HepG2 (cell line): ENCODE data around the gene AKR1C4. TPM values are rescaled to one million over a fixed set of nuclear protein-coding genes. Genes with fewer than 3 reads are reported as not detected.

Experiments
- ATAC-seq: fragments of 200-7000 bp; cut with Tn5 transposase; 3 replicates; pipeline ENCODE4 v1.9.1; 2020; ENCODE audit warnings: mild to moderate bottlenecking, moderate library complexity
- BruUV-seq: library from RNA; stranded (reverse); fragments of 400-500 nt; replicated peaks from 2 replicates; lab custom pipeline; 2021; lab: Mats Ljungman, UMichigan
- CTCF ChIA-PET: fragments of 300-600 bp; formaldehyde crosslinking; extraction: SDS; loops from one replicate; lab custom pipeline; 2021; ENCODE audit warnings: low total read pairs, inconsistent platforms, low intra/inter-chr PET ratio; lab: Yijun Ruan, JAX
- POLR2A ChIA-PET: fragments of 350-600 bp; sonication (Branson Sonifier 250); formaldehyde crosslinking; loops from one replicate; lab custom pipeline; 2020; ENCODE audit warnings: antibody characterized with exemption, inconsistent platforms; lab: Yijun Ruan, JAX
- DNase-seq: peaks from one replicate; pipeline ENCODE4 v3.0.0-alpha.2; 2015; ENCODE audit warnings: low spot score
- FAIRE-seq: peaks from 3 replicates; lab custom pipeline; 2011; peaks lifted over from hg19 to GRCh38; lab: Jason Lieb, UNC
- H2AFZ ChIP-seq: one replicate; pipeline ENCODE4 v1.6.1; 2011; ENCODE audit warnings: low read length, inconsistent platforms
- H3K27ac ChIP-seq: fragments of 300-600 bp; 3 replicates; pipeline ENCODE4 v1.8.0; 2011; ENCODE audit warnings: mixed run types, mild to moderate bottlenecking, mixed read lengths, low read length, inconsistent platforms; ENCODE audit not compliant: insufficient read depth; ENCODE audit errors: extremely low read length
- H3K27me3 ChIP-seq, 2 experiments: fragments of 200-600 bp in 1 of 2; 2 replicates in 1 of 2; 3 replicates in 1 of 2; pipeline versions ENCODE4 v1.6.0 to v1.8.0; 2011; ENCODE audit warnings: low read length in 2 of 2, mild to moderate bottlenecking in 2 of 2, moderate library complexity in 2 of 2, inconsistent platforms in 1 of 2; ENCODE audit not compliant: insufficient read depth in 2 of 2, control insufficient read depth in 1 of 2
- H3K36me3 ChIP-seq, 2 experiments: fragments of 200-600 bp in 1 of 2; replicated peaks in 1 of 2; 2 replicates in 1 of 2; 3 replicates in 1 of 2; pipeline versions ENCODE4 v1.5.1 to v1.8.0; 2011; ENCODE audit warnings: low read length in 2 of 2, inconsistent platforms in 1 of 2; ENCODE audit not compliant: insufficient read depth in 2 of 2, control insufficient read depth in 1 of 2
- H3K4me1 ChIP-seq: 2 replicates; pipeline ENCODE4 v1.5.1; 2012; ENCODE audit warnings: low read length, inconsistent platforms; ENCODE audit not compliant: insufficient read depth
- H3K4me2 ChIP-seq: 2 replicates; pipeline ENCODE4 v1.6.0; 2011; ENCODE audit warnings: low read depth, low read length, inconsistent platforms
- H3K4me3 ChIP-seq, 3 experiments: fragments of 200-600 bp in 1 of 3; sonication (generic), shearing (Covaris generic) in 1 of 3; replicated peaks in 1 of 3; 2 replicates each; pipeline ENCODE4 v1.5.1; 2011 to 2016; ENCODE audit warnings: low read length in 3 of 3, inconsistent platforms in 2 of 3, low read depth in 2 of 3, mild to moderate bottlenecking in 2 of 3, control low read depth in 1 of 3, mixed read lengths in 1 of 3; ENCODE audit not compliant: insufficient read depth in 1 of 3
- H3K79me2 ChIP-seq: one replicate; pipeline ENCODE4 v1.6.1; 2011; ENCODE audit warnings: low read length, inconsistent platforms; ENCODE audit not compliant: insufficient read depth
- H3K9ac ChIP-seq: 2 replicates; pipeline ENCODE4 v1.6.0; 2011; ENCODE audit warnings: mild to moderate bottlenecking, low read depth, low read length, inconsistent platforms; ENCODE audit not compliant: insufficient read depth
- H3K9me3 ChIP-seq: 2 replicates; pipeline ENCODE4 v1.5.1; 2012; ENCODE audit warnings: mild to moderate bottlenecking, low read length
- H4K20me1 ChIP-seq: 2 replicates; pipeline ENCODE4 v1.6.0; 2011; ENCODE audit warnings: inconsistent platforms, mild to moderate bottlenecking, low read length, moderate library complexity; ENCODE audit not compliant: insufficient read depth
- BORCS8-MEF2B ChIP-seq: sonication (generic); formaldehyde crosslinking; IDR thresholded peaks from 2 replicates; pipeline ENCODE4 v1.8.0; 2022; ENCODE audit warnings: mild to moderate bottlenecking, missing genetic modification reagents
- CENPX ChIP-seq: sonication (generic); formaldehyde crosslinking; IDR thresholded peaks from 2 replicates; pipeline ENCODE4 v1.9.0; 2021; ENCODE audit warnings: mild to moderate bottlenecking, missing genetic modification reagents, moderate library complexity
- CHD4 ChIP-seq: fragments of 200-600 bp; sonication (generic); IDR thresholded peaks from 2 replicates; pipeline ENCODE4 v1.7.0; 2017; ENCODE audit warnings: mild to moderate bottlenecking, low read length, borderline replicate concordance
- FOXA3 ChIP-seq: IDR thresholded peaks from 2 replicates; pipeline ENCODE4 v1.6.1; 2016; ENCODE audit warnings: missing genetic modification reagents, missing compliant biosample characterization
- NFATC3 ChIP-seq: sonication (generic); formaldehyde crosslinking; IDR thresholded peaks from 2 replicates; pipeline ENCODE4 v1.5.1; 2020; ENCODE audit warnings: mild to moderate bottlenecking, missing genetic modification reagents
- NFE2 ChIP-seq: sonication (generic); formaldehyde crosslinking; IDR thresholded peaks from 2 replicates; pipeline ENCODE4 v1.4.0; 2020; ENCODE audit warnings: missing genetic modification reagents
- NFKBIZ ChIP-seq: IDR thresholded peaks from 2 replicates; pipeline ENCODE4 v1.6.1; 2018; ENCODE audit warnings: missing genetic modification reagents, missing compliant biosample characterization
- NFYB ChIP-seq: sonication (generic); formaldehyde crosslinking; IDR thresholded peaks from 2 replicates; pipeline ENCODE4 v1.4.0; 2020; ENCODE audit warnings: missing genetic modification reagents
- RFX1 ChIP-seq: fragments of 450-650 bp; IDR thresholded peaks from 2 replicates; pipeline ENCODE4 v1.6.1; 2017
- RFX3 ChIP-seq: IDR thresholded peaks from 2 replicates; pipeline ENCODE4 v1.6.1; 2016; ENCODE audit warnings: missing biosample characterization, missing genetic modification reagents
- RORA ChIP-seq: sonication (generic); formaldehyde crosslinking; IDR thresholded peaks from 2 replicates; pipeline ENCODE4 v1.5.0; 2020; ENCODE audit warnings: mild to moderate bottlenecking, missing genetic modification reagents, moderate library complexity
- RXRA ChIP-seq: sonication (generic); formaldehyde crosslinking; IDR thresholded peaks from 2 replicates; pipeline ENCODE4 v1.5.1; 2020; ENCODE audit warnings: missing genetic modification reagents
- TCF7L2 ChIP-seq: IDR thresholded peaks from 2 replicates; pipeline ENCODE4 v1.6.1; 2011; ENCODE audit warnings: mild to moderate bottlenecking, low read depth, low read length, moderate library complexity
- ZFP82 ChIP-seq: sonication (generic); formaldehyde crosslinking; IDR thresholded peaks from 2 replicates; pipeline ENCODE4 v1.5.1; 2020; ENCODE audit warnings: mild to moderate bottlenecking, missing genetic modification reagents, borderline replicate concordance
- ZNF446 ChIP-seq: sonication (generic); formaldehyde crosslinking; IDR thresholded peaks from 2 replicates; pipeline ENCODE4 v1.5.0; 2020; ENCODE audit warnings: mild to moderate bottlenecking, missing genetic modification reagents
- ZNF451 ChIP-seq: sonication (generic); formaldehyde crosslinking; IDR thresholded peaks from 2 replicates; pipeline ENCODE4 v1.5.0; 2020; ENCODE audit warnings: mild to moderate bottlenecking, missing genetic modification reagents
- ZNF616 ChIP-seq: sonication (generic); formaldehyde crosslinking; IDR thresholded peaks from 2 replicates; pipeline ENCODE4 v1.5.0; 2020; ENCODE audit warnings: low read depth, mild to moderate bottlenecking, missing genetic modification reagents
- ZNF672 ChIP-seq: sonication (generic); formaldehyde crosslinking; IDR thresholded peaks from 2 replicates; pipeline ENCODE4 v1.8.1; 2022; ENCODE audit warnings: missing genetic modification reagents
- ZNF839 ChIP-seq: sonication (generic); formaldehyde crosslinking; IDR thresholded peaks from 2 replicates; pipeline ENCODE4 v1.4.0; 2020; ENCODE audit warnings: missing genetic modification reagents, mild to moderate bottlenecking, borderline replicate concordance
- WGBS: methylation state at CpG from one replicate; pipeline ENCODE4 v1.1.6; 2017; ENCODE audit warnings: low lambda C conversion rate; 5-methylcytosine and 5-hydroxymethylcytosine counted together
- in situ Hi-C: cut with HindIII; loops from 2 replicates; pipeline ENCODE4 v1.10.0; 2017; ENCODE audit warnings: low pct_unique_long_range_greater_than_20kb; ENCODE audit not compliant: extremely low pct_ligation_motif_present
- intact Hi-C: fragments of 100-400 bp; cut with micrococcal nuclease; formaldehyde crosslinking; loops from one replicate; pipeline ENCODE4 v1.10.0; 2022; ENCODE audit not compliant: unreplicated experiment
- polyA plus RNA-seq, 8 experiments: library from polyadenylated mRNA; depleted of rRNA in 3 of 8; stranded (reverse) in 7 of 8; unstranded in 1 of 8; fragments of >200 nt; fragmentation: Illumina TruSeq in 4 of 8; extraction: Trizol in 4 of 8; gene quantifications; 2 replicates each; pipeline versions ENCODE4 v1.2.1 to v1.2.3, GENCODE V29; 2011 to 2016; ENCODE audit warnings: low read depth in 4 of 8, missing spikeins in 1 of 8, mixed read lengths in 1 of 8; ENCODE audit not compliant: insufficient read depth in 1 of 8
- total RNA-seq, 5 experiments: library from RNA; depleted of rRNA; stranded (reverse); fragments of >200 nt; fragmentation: Illumina TruSeq; extraction: Trizol; gene quantifications; 2 replicates each; pipeline ENCODE4 v1.2.3, GENCODE V29; 2016; ENCODE audit warnings: low read depth in 1 of 5
- TF ChIP-seq, protein P1 (sequence below): sonication (generic); formaldehyde crosslinking; IDR thresholded peaks from 2 replicates; pipeline ENCODE4 v1.4.0; 2020; ENCODE audit warnings: missing genetic modification reagents
- TF ChIP-seq, protein P2 (sequence below): sonication (generic); formaldehyde crosslinking; IDR thresholded peaks from 2 replicates; pipeline ENCODE4 v1.5.0; 2020; ENCODE audit warnings: missing genetic modification reagents
- TF ChIP-seq, protein P3 (sequence below): sonication (generic); formaldehyde crosslinking; IDR thresholded peaks from 2 replicates; pipeline ENCODE4 v1.4.0; 2020; ENCODE audit warnings: missing genetic modification reagents
- TF ChIP-seq, protein P4 (sequence below): sonication (generic); formaldehyde crosslinking; IDR thresholded peaks from 2 replicates; pipeline ENCODE4 v1.5.0; 2020; ENCODE audit warnings: missing genetic modification reagents

The AKR1C4 gene
- total and polyA plus RNA-seq, 2 of the 13 experiments (the other 11 are each of a cell fraction or from before 2014, with no cell fraction given), result 0.18 to 1.3 TPM

DNA sequence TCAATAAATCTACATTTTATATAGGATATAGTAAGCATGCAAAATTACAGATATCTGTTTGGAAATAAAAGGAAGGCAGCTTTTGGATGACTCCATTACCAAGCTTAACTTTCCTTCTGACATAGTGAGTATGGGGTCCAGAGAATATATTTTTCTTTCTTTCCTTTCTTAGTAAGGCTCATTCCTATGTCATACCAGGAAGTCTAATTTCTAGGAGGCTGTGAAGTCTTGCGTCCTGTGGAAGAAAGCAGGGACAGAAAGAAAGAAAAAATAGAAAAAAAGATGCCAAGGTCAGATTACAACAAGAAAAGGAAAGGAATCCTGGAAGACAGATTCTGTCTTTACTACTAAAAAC is 48.0 kb upstream of the AKR1C4 start:
- FAIRE-seq (no peak), DNase-seq (no peak), ATAC-seq (no peak)
- H3K4me3 ChIP-seq, result peak overlapping the region; percentile 2 to 32 (median 15); a peak in 5 of 6 replicates
- no peaks in the 10 kb centered on the region for H3K79me2 ChIP-seq
- 23% methylated on average over 1 of the region's 1 CpG for WGBS
- H3K36me3 ChIP-seq, result no peaks in the 10 kb centered on the region; a peak in 1 of 5 replicates
- H3K4me2 ChIP-seq, result peak overlapping the region; percentile 96
- intact Hi-C loops, result loop anchor here (5.0 kb wide), 1 partner anchor 94 kb away; no protein-coding TSS in a partner anchor
- CTCF ChIA-PET, result no interaction called here
- BruUV-seq, result no TSS peak
- in situ Hi-C loops, result no loop called here
- POLR2A ChIA-PET, result interaction anchor here (1.2 to 2.7 kb wide), 5 partner anchors 48 to 201 kb away, joined by 4 to 14 read pairs (median 6); partner anchors contain the start of gene AKR1C4
- H4K20me1 ChIP-seq, result no peaks in the 10 kb centered on the region
- no peaks in the 10 kb centered on the region for H3K27me3 ChIP-seq
- peaks cover 29% of the 10 kb centered on the region for H3K9me3 ChIP-seq
- H3K27ac ChIP-seq, result peak overlapping the region; percentile 100
- H3K9ac ChIP-seq, result peak overlapping the region; percentile 96
- no peak overlapping the region for H2AFZ ChIP-seq
- H3K4me1 ChIP-seq, result peaks cover 50% of the 10 kb centered on the region
- TF ChIP-seq ZNF672 (CRISPR knock-in tag), result no peak
- TF ChIP-seq NFKBIZ, result 0 out of 2 replicates have a peak, but pooled peaks have one; percentile 3
- TF ChIP-seq RFX1, result no peak
- TF ChIP-seq RXRA, result no peak
- no peak for TF ChIP-seq NFATC3 (CRISPR knock-in tag)
- 0 out of 2 replicates have a peak, but pooled peaks have one; percentile 1 for TF ChIP-seq CHD4
- TF ChIP-seq, protein P1, sequence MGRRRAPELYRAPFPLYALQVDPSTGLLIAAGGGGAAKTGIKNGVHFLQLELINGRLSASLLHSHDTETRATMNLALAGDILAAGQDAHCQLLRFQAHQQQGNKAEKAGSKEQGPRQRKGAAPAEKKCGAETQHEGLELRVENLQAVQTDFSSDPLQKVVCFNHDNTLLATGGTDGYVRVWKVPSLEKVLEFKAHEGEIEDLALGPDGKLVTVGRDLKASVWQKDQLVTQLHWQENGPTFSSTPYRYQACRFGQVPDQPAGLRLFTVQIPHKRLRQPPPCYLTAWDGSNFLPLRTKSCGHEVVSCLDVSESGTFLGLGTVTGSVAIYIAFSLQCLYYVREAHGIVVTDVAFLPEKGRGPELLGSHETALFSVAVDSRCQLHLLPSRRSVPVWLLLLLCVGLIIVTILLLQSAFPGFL, result no peak
- no peak for TF ChIP-seq NFE2 (CRISPR knock-in tag)
- no peak for TF ChIP-seq TCF7L2
- TF ChIP-seq BORCS8-MEF2B (CRISPR knock-in tag), result no peak
- TF ChIP-seq, protein P2, sequence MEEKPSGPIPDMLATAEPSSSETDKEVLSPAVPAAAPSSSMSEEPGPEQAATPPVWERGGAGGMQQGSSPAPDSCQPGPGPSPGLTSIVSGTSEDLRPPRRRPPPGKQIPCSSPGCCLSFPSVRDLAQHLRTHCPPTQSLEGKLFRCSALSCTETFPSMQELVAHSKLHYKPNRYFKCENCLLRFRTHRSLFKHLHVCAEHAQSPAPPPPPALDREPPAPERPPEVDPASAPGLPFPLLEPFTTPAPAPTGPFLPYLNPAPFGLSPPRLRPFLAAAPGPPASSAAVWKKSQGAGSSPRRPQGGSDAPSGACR (CRISPR knock-in tag), result no peak
- TF ChIP-seq CENPX (CRISPR knock-in tag), result no peak
- TF ChIP-seq, protein P3, sequence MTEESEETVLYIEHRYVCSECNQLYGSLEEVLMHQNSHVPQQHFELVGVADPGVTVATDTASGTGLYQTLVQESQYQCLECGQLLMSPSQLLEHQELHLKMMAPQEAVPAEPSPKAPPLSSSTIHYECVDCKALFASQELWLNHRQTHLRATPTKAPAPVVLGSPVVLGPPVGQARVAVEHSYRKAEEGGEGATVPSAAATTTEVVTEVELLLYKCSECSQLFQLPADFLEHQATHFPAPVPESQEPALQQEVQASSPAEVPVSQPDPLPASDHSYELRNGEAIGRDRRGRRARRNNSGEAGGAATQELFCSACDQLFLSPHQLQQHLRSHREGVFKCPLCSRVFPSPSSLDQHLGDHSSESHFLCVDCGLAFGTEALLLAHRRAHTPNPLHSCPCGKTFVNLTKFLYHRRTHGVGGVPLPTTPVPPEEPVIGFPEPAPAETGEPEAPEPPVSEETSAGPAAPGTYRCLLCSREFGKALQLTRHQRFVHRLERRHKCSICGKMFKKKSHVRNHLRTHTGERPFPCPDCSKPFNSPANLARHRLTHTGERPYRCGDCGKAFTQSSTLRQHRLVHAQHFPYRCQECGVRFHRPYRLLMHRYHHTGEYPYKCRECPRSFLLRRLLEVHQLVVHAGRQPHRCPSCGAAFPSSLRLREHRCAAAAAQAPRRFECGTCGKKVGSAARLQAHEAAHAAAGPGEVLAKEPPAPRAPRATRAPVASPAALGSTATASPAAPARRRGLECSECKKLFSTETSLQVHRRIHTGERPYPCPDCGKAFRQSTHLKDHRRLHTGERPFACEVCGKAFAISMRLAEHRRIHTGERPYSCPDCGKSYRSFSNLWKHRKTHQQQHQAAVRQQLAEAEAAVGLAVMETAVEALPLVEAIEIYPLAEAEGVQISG (CRISPR knock-in tag), result no peak
- TF ChIP-seq ZNF839 (CRISPR knock-in tag), result no peak
- no peak for TF ChIP-seq RFX3
- TF ChIP-seq NFYB, result no peak
- TF ChIP-seq, protein P4, sequence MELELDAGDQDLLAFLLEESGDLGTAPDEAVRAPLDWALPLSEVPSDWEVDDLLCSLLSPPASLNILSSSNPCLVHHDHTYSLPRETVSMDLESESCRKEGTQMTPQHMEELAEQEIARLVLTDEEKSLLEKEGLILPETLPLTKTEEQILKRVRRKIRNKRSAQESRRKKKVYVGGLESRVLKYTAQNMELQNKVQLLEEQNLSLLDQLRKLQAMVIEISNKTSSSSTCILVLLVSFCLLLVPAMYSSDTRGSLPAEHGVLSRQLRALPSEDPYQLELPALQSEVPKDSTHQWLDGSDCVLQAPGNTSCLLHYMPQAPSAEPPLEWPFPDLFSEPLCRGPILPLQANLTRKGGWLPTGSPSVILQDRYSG (CRISPR knock-in tag), result no peak
- TF ChIP-seq ZNF446 (CRISPR knock-in tag), result no peak
- no peak for TF ChIP-seq FOXA3 (CRISPR knock-in tag)
- no peak for TF ChIP-seq ZNF616
- TF ChIP-seq ZFP82, result no peak
- peak; percentile 11; the same call in 1 of the 2 replicates for TF ChIP-seq RORA (CRISPR knock-in tag)
- TF ChIP-seq ZNF451 (CRISPR knock-in tag), result no peak
